Left lung (tissue), 10 donors: ENCODE data around the gene AMN1. TPM values are rescaled to one million over a fixed set of nuclear protein-coding genes. Genes with fewer than 3 reads are reported as not detected.
A peak's percentile ranks its signal among the peaks of the same experiment; 100 is the strongest.
"Not testable (repeated sequence)": the region's sequence is repeated elsewhere in the genome, so short reads cannot be mapped to it uniquely, and the experiment has no call there.

ENCODE experiments used
- ATAC-seq: fragments of 200-7000 bp; cut with Tn5 transposase; one replicate; pipeline ENCODE4 v1.9.1; 2020; ENCODE audit warnings: moderate library complexity
- DNase-seq, 4 donors: peaks; one replicate each; pipeline ENCODE4 v3.0.0-alpha.2; 2013 to 2020
- H3K27ac ChIP-seq, 2 donors: fragments of 200-600 bp; sonication (generic) in 1 of 2; one replicate each; pipeline versions ENCODE4 v1.5.0 to v1.8.0; 2020 to 2021
- H3K27me3 ChIP-seq, 2 donors: fragments of 200-600 bp; sonication (generic) in 1 of 2; one replicate each; pipeline versions ENCODE4 v1.5.0 to v1.8.0; 2020 to 2021
- H3K36me3 ChIP-seq, 2 donors: fragments of 200-600 bp; sonication (generic) in 1 of 2; one replicate each; pipeline versions ENCODE4 v1.5.0 to v1.8.0; 2020 to 2021
- H3K4me1 ChIP-seq, 2 donors: fragments of 200-600 bp; one replicate each; pipeline ENCODE4 v1.8.0; 2021
- H3K4me3 ChIP-seq, 2 donors: fragments of 200-600 bp; sonication (generic) in 1 of 2; one replicate each; pipeline versions ENCODE4 v1.5.0 to v1.8.0; 2020 to 2021; ENCODE audit warnings: mild to moderate bottlenecking in 1 of 2
- H3K9me3 ChIP-seq, 2 donors: fragments of 200-600 bp; sonication (generic) in 1 of 2; one replicate each; pipeline versions ENCODE4 v1.5.0 to v1.8.0; 2020 to 2021
- intact Hi-C, 2 donors: fragments of 100-400 bp; cut with DNase I; formaldehyde crosslinking; loops; one replicate each; pipeline versions ENCODE4 v1.11.2 to v1.14.2; 2022
- polyA plus RNA-seq, 6 donors: library from polyadenylated mRNA; unstranded; fragments of 120-200 nt; gene quantifications; one replicate each; pipeline ENCODE4 v1.2.1, GENCODE V29; 2013; ENCODE audit not compliant: insufficient read length in 6 of 6
- total RNA-seq, 2 donors: library from RNA; stranded (reverse); fragmentation: NEBNext Ultra II Directional; extraction: Animal tissue kit (Norgen Biotek cat#: 25700); gene quantifications; one replicate each; pipeline ENCODE4 v1.2.1, GENCODE V29; 2021
- TF ChIP-seq, protein P1 (sequence below), 2 donors: fragments of 200-600 bp; sonication (generic) in 1 of 2; IDR thresholded peaks; one replicate each; pipeline versions ENCODE4 v1.5.0 to v1.8.0; 2021; ENCODE audit warnings: antibody characterized with exemption in 2 of 2
- donor health status: DM: no; HTN: yes; CAD: no.
- donor health status: DM: no; HTN: no; CAD: no.

Gene AMN1
- total and polyA plus RNA-seq, 8 donors, result 6.6 to 19.7 (median 17.3) TPM

DNA sequence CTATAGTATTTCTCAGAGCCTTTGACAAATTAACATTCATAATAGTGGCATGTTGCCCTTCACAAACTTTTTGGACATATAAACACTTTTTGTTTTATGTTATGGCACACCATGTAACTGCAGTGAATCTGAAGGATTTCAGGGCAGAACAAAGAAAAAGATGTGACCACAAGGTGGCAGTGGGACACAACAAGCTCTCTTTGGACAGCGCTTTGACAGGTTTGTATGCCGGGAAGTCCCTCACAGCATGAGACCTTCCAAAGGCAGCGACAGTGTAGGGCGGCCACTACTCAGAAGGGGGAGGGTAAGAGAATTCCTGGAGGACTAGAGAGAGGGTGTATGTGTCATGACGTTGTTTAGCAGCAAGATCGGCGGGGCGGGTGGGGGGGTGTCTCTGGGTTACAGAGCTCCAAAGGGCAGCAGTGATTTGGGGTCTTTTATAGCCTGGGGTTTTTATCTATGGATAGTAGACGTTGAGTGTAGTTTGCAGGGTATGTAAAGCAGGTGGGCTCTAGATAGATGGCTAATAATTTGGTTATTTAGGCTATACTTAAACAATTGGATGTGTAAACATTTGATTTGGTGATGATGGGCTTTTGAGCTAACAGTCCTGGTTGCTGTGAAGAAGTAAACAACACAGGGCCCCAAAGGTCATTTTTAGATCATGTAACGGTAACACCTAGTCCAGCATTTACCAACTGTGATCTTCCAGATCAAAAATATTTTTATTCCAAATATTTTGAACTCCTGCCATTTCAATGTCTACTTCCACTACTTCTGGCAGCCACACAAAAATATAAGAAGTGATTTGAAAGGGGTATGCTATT is 46.5 kb downstream of the AMN1 start:
- H3K4me1 ChIP-seq, result peaks cover 0 to 22% of the 10 kb centered on the region in 2 donors
- no peak overlapping the region for H3K27ac ChIP-seq
- peaks cover 0 to 29% of the 10 kb centered on the region in 2 donors for H3K9me3 ChIP-seq
- TF ChIP-seq, protein P1, sequence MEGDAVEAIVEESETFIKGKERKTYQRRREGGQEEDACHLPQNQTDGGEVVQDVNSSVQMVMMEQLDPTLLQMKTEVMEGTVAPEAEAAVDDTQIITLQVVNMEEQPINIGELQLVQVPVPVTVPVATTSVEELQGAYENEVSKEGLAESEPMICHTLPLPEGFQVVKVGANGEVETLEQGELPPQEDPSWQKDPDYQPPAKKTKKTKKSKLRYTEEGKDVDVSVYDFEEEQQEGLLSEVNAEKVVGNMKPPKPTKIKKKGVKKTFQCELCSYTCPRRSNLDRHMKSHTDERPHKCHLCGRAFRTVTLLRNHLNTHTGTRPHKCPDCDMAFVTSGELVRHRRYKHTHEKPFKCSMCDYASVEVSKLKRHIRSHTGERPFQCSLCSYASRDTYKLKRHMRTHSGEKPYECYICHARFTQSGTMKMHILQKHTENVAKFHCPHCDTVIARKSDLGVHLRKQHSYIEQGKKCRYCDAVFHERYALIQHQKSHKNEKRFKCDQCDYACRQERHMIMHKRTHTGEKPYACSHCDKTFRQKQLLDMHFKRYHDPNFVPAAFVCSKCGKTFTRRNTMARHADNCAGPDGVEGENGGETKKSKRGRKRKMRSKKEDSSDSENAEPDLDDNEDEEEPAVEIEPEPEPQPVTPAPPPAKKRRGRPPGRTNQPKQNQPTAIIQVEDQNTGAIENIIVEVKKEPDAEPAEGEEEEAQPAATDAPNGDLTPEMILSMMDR (IDR thresholded peaks at IDR 0.05), result peak; percentile 48 to 68
- DNase-seq (peak in 3 of 4 donors; percentile 22 to 64 (median 38)), ATAC-seq (peak; percentile 94)
- H3K27me3 ChIP-seq, result no peaks in the 10 kb centered on the region
- peaks cover 0 to 32% of the 10 kb centered on the region in 2 donors for H3K36me3 ChIP-seq
- intact Hi-C loops, result no loop called here
- no peak overlapping the region for H3K4me3 ChIP-seq

DNA sequence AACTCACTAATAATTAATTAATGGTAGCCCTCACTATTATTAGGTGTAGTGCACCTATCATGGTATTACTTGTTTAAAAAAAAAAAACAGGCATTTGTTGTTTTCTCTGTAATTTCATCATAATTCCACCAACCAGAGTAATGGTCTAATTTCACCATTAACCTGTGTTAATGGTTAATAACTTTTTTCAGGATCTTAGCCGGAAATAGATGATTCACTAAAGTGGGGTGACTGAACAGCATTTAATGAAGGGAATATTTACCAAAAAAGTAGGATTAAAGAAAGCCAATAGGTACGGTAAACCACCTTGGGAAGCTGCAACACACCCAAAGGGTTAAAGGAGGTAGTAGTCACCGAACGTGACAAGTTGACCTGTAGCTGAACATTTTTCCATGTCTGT is 56.3 kb downstream of the AMN1 start:
- no peaks in the 10 kb centered on the region for H3K27me3 ChIP-seq
- TF ChIP-seq, protein P1 (IDR thresholded peaks at IDR 0.05), result no peak
- intact Hi-C loops, result no loop called here
- peaks cover 0 to 20% of the 10 kb centered on the region in 2 donors for H3K9me3 ChIP-seq
- no peak for DNase-seq
- no peaks in the 10 kb centered on the region for H3K4me1 ChIP-seq
- peaks cover 0 to 30% of the 10 kb centered on the region in 2 donors for H3K36me3 ChIP-seq
- H3K27ac ChIP-seq, result no peak overlapping the region
- ATAC-seq, result no peak
- H3K4me3 ChIP-seq, result no peak overlapping the region

DNA sequence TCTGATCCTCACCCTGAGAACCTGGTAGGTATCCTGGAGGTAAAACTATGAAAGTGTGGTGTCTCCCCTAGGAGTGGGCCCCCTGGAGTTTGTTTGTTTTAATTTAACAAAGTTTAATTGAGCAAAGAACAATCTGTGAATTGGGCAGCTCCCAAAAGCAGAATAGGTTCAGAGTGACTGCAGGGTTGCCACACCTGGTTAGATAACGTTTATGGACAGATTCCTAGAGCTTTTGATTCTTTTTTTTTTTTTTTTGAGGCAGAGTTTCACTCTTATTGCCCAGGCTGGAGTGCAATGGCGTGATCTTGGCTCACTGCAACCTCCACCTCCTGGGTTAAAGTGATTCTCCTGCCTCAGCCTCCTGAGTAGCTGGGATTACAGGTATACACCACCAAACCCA is 59.2 kb downstream of the AMN1 start:
- not testable (repeated sequence) for ATAC-seq

DNA sequence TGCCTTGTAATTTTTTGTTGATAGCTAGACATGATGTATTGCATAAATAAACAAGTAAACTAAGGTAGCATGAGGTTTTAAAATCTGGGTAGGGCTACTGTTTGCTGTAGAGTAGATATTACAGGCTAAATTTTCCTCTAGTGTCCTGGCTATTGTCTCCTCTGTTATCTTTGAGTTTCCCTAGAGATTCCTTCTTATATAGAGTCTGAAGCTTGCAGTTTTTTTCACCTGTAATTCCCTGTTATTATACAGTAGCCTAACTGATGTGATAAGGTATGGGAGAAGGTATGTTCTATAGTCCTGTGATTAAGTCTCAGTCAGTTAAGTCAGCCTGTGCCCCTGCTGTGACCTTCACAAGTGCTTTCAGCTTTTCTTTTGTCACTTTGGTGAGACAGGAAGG is 59.8 kb downstream of the AMN1 start:
- no peak for DNase-seq
- intact Hi-C loops, result no loop called here
- TF ChIP-seq, protein P1 (IDR thresholded peaks at IDR 0.05), result no peak
- Histone ChIP-seq H3K36me3 (peaks cover 0 to 30% of the 10 kb centered on the region in 2 donors), H3K27me3 (no peaks in the 10 kb centered on the region), H3K9me3 (peaks cover 0 to 28% of the 10 kb centered on the region in 2 donors), H3K4me1 (no peaks in the 10 kb centered on the region), H3K27ac (no peak overlapping the region), H3K4me3 (no peak overlapping the region)
- no peak for ATAC-seq

More for the DNA sequence above, 59.2 kb downstream of the AMN1 start:
- peaks cover 0 to 30% of the 10 kb centered on the region in 2 donors for H3K36me3 ChIP-seq
- H3K4me3 ChIP-seq, H3K27me3 ChIP-seq, H3K4me1 ChIP-seq, DNase-seq, H3K27ac ChIP-seq, intact Hi-C loops: not testable (repeated sequence)
- peaks cover 0 to 28% of the 10 kb centered on the region in 2 donors for H3K9me3 ChIP-seq

DNA sequence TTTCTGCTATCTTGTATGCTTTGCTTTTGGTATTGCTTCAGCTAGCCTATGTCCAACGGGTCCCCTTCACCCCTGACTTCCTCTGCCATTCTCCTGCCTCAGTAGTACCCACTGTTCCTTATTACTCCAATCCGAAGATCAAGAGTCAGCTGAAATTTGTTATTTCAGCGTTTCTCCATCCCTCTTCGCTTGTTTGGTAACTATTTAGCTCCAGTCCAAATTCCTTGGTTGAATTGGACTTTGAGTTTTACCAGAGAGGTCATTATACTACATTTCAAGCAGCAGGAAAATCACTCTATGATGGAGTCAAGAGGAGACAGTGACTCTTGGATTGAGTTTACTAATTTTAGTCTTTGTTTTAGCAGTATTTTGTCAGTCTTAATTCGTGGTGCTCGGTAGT is 64.8 kb downstream of the AMN1 start:
- H3K27ac ChIP-seq, result no peak overlapping the region
- TF ChIP-seq, protein P1 (IDR thresholded peaks at IDR 0.05), result no peak
- peaks cover 0 to 17% of the 10 kb centered on the region in 2 donors for H3K9me3 ChIP-seq
- ATAC-seq, result no peak
- H3K27me3 ChIP-seq, result no peaks in the 10 kb centered on the region
- H3K4me1 ChIP-seq, result no peaks in the 10 kb centered on the region
- intact Hi-C loops, result no loop called here
- DNase-seq, result no peak
- no peak overlapping the region for H3K4me3 ChIP-seq
- peaks cover 0 to 7% of the 10 kb centered on the region in 2 donors for H3K36me3 ChIP-seq
